Measurements from ENCODE around the gene CREBBP. TPM values are rescaled to one million over a fixed set of nuclear protein-coding genes. Genes with fewer than 3 reads are reported as not detected.

The CREBBP gene
- total RNA-seq, 1 donor from 2014 or later, result 53.0 TPM

- no peak for TF ChIP-seq CTCF (IDR thresholded peaks at IDR 0.05; ENCODE audit: insufficient read depth, low read depth, low read length)
- TF ChIP-seq EZH2 (IDR thresholded peaks at IDR 0.05; ENCODE audit: insufficient read depth, low read length), result no peak
- H4K20me1 ChIP-seq (ENCODE audit: insufficient read depth, low read length), result peaks cover 95% of the 10 kb centered on the region
- no peak overlapping the region for H2AFZ ChIP-seq (ENCODE audit: low read depth, low read length)
These were observed 64.2 kb downstream of the CREBBP start for GRCh38 chr16:3816326-3816725.

GRCh38 chr16:3814755-3815154 is 65.8 kb downstream of the CREBBP start:
- H3K4me1 Mint-ChIP-seq (ENCODE audit: low read depth, unreplicated experiment), result peaks cover 35% of the 10 kb centered on the region
- Histone ChIP-seq H3K4me3 (ENCODE audit: insufficient read depth, low read depth, low read length) (no peak overlapping the region), H3K9me3 (ENCODE audit: insufficient read depth, low read depth, low read length) (no peaks in the 10 kb centered on the region), H3K27me3 (ENCODE audit: insufficient read depth, low read length) (no peaks in the 10 kb centered on the region), H3K4me2 (ENCODE audit: low read length) (no peak overlapping the region), H2AFZ (ENCODE audit: low read depth, low read length) (no peak overlapping the region), H3K9ac (ENCODE audit: low read length) (no peak overlapping the region), H3K36me3 (ENCODE audit: insufficient read depth, low read length) (no peaks in the 10 kb centered on the region), H3K27ac (ENCODE audit: low read depth, low read length) (no peak overlapping the region), H4K20me1 (ENCODE audit: insufficient read depth, low read length) (peaks cover 95% of the 10 kb centered on the region), H3K4me1 (ENCODE audit: insufficient read depth, low read length) (peaks cover 10% of the 10 kb centered on the region), H3K79me2 (ENCODE audit: insufficient read depth, low read length) (peaks cover 99% of the 10 kb centered on the region)
- no peak for DNase-seq (ENCODE audit: low read depth)
- H3K4me3 Mint-ChIP-seq (ENCODE audit: unreplicated experiment), result no peak overlapping the region
- H3K36me3 Mint-ChIP-seq (ENCODE audit: low read depth, unreplicated experiment), result peaks cover 3% of the 10 kb centered on the region
- no peaks in the 10 kb centered on the region for H3K9me3 Mint-ChIP-seq (ENCODE audit: unreplicated experiment)
- FAIRE-seq, result no peak
- H3K27ac Mint-ChIP-seq (ENCODE audit: unreplicated experiment), result no peak overlapping the region
- TF ChIP-seq EZH2 (IDR thresholded peaks at IDR 0.05; ENCODE audit: insufficient read depth, low read length) (no peak), CTCF (IDR thresholded peaks at IDR 0.05; ENCODE audit: insufficient read depth, low read depth, low read length) (no peak)
- no peaks in the 10 kb centered on the region for H3K27me3 Mint-ChIP-seq (ENCODE audit: low read depth, unreplicated experiment)

More at GRCh38 chr16:3816326-3816725, 64.2 kb downstream of the CREBBP start:
- Histone ChIP-seq H3K4me2 (ENCODE audit: low read length) (no peak overlapping the region), H3K27me3 (ENCODE audit: insufficient read depth, low read length) (no peaks in the 10 kb centered on the region), H3K27ac (ENCODE audit: low read depth, low read length) (no peak overlapping the region), H3K9me3 (ENCODE audit: insufficient read depth, low read depth, low read length) (no peaks in the 10 kb centered on the region), H3K79me2 (ENCODE audit: insufficient read depth, low read length) (peaks cover 96% of the 10 kb centered on the region), H3K9ac (ENCODE audit: low read length) (no peak overlapping the region), H3K4me3 (ENCODE audit: insufficient read depth, low read depth, low read length) (no peak overlapping the region), H3K36me3 (ENCODE audit: insufficient read depth, low read length) (no peaks in the 10 kb centered on the region), H3K4me1 (ENCODE audit: insufficient read depth, low read length) (peaks cover 22% of the 10 kb centered on the region)
- FAIRE-seq (no peak), DNase-seq (ENCODE audit: low read depth) (no peak)
- Mint-ChIP-seq H3K4me3 (ENCODE audit: unreplicated experiment) (no peak overlapping the region), H3K36me3 (ENCODE audit: low read depth, unreplicated experiment) (peaks cover 3% of the 10 kb centered on the region), H3K27me3 (ENCODE audit: low read depth, unreplicated experiment) (no peaks in the 10 kb centered on the region), H3K27ac (ENCODE audit: unreplicated experiment) (no peak overlapping the region), H3K9me3 (ENCODE audit: unreplicated experiment) (no peaks in the 10 kb centered on the region), H3K4me1 (ENCODE audit: low read depth, unreplicated experiment) (peaks cover 40% of the 10 kb centered on the region)

- Mint-ChIP-seq H3K4me1 (ENCODE audit: low read depth, unreplicated experiment) (peaks cover 23% of the 10 kb centered on the region), H3K9me3 (ENCODE audit: unreplicated experiment) (no peaks in the 10 kb centered on the region), H3K4me3 (ENCODE audit: unreplicated experiment) (no peak overlapping the region), H3K27ac (ENCODE audit: unreplicated experiment) (peak overlapping the region; percentile 47), H3K36me3 (ENCODE audit: low read depth, unreplicated experiment) (peaks cover 6% of the 10 kb centered on the region), H3K27me3 (ENCODE audit: low read depth, unreplicated experiment) (no peaks in the 10 kb centered on the region)
- no peak for TF ChIP-seq EZH2 (IDR thresholded peaks at IDR 0.05; ENCODE audit: insufficient read depth, low read length)
- no peak for TF ChIP-seq CTCF (IDR thresholded peaks at IDR 0.05; ENCODE audit: insufficient read depth, low read depth, low read length)
- no peaks in the 10 kb centered on the region for H3K27me3 ChIP-seq (ENCODE audit: insufficient read depth, low read length)
- no peak overlapping the region for H3K9ac ChIP-seq (ENCODE audit: low read length)
- no peaks in the 10 kb centered on the region for H3K9me3 ChIP-seq (ENCODE audit: insufficient read depth, low read depth, low read length)
- peaks cover 95% of the 10 kb centered on the region for H4K20me1 ChIP-seq (ENCODE audit: insufficient read depth, low read length)
- H3K4me2 ChIP-seq (ENCODE audit: low read length), result no peak overlapping the region
- no peak for DNase-seq (ENCODE audit: low read depth)
- H3K79me2 ChIP-seq (ENCODE audit: insufficient read depth, low read length), result peaks cover 96% of the 10 kb centered on the region
- H3K4me1 ChIP-seq (ENCODE audit: insufficient read depth, low read length), result no peaks in the 10 kb centered on the region
- H3K4me3 ChIP-seq (ENCODE audit: insufficient read depth, low read depth, low read length), result no peak overlapping the region
- no peak overlapping the region for H2AFZ ChIP-seq (ENCODE audit: low read depth, low read length)
- no peaks in the 10 kb centered on the region for H3K36me3 ChIP-seq (ENCODE audit: insufficient read depth, low read length)
- H3K27ac ChIP-seq (ENCODE audit: low read depth, low read length), result no peak overlapping the region
- FAIRE-seq, result no peak
These were observed 67.9 kb downstream of the CREBBP start for GRCh38 chr16:3812469-3813172.

All from astrocyte (in vitro differentiated cells and primary cell).